Osteoblast (primary cell): ENCODE measurements around the gene PEX11B. TPM values are rescaled to one million over a fixed set of nuclear protein-coding genes. Genes with fewer than 3 reads are reported as not detected.
"Not testable (repeated sequence)": the region's sequence is repeated elsewhere in the genome, so short reads cannot be mapped to it uniquely, and the experiment has no call there.

Experiments
- DNase-seq: peaks from one replicate; pipeline ENCODE4 v3.0.0; 2011; ENCODE audit warnings: low spot score, mixed read lengths; ENCODE audit not compliant: insufficient read length; ENCODE audit errors: missing footprints
- H2AFZ ChIP-seq: 2 replicates; pipeline ENCODE4 v1.6.0; 2011; ENCODE audit warnings: mild to moderate bottlenecking, low read length
- H3K27ac ChIP-seq: 2 replicates; pipeline ENCODE4 v1.5.1; 2011; ENCODE audit warnings: mild to moderate bottlenecking, low read depth, low read length, moderate library complexity
- H3K27me3 ChIP-seq: 2 replicates; pipeline ENCODE4 v1.6.0; 2012; ENCODE audit warnings: mild to moderate bottlenecking, control low read depth, inconsistent platforms, low read length, moderate library complexity; ENCODE audit not compliant: insufficient read depth
- H3K36me3 ChIP-seq: 2 replicates; pipeline ENCODE4 v1.5.1; 2011; ENCODE audit warnings: mild to moderate bottlenecking, low read length, control low read depth, moderate library complexity; ENCODE audit not compliant: insufficient read depth
- H3K4me1 ChIP-seq: 2 replicates; pipeline ENCODE4 v1.5.1; 2011; ENCODE audit warnings: mild to moderate bottlenecking, low read length, control low read depth, moderate library complexity; ENCODE audit not compliant: insufficient read depth
- H3K4me2 ChIP-seq: 2 replicates; pipeline ENCODE4 v1.6.0; 2011; ENCODE audit warnings: mild to moderate bottlenecking, low read length; ENCODE audit not compliant: insufficient read depth
- H3K4me3 ChIP-seq: fragments of 200-600 bp; sonication (generic); 3 replicates; pipeline ENCODE4 v1.5.1; 2012; ENCODE audit warnings: mild to moderate bottlenecking, low read length, inconsistent platforms; ENCODE audit not compliant: insufficient read depth
- H3K79me2 ChIP-seq: 2 replicates; pipeline ENCODE4 v1.6.0; 2012; ENCODE audit warnings: mild to moderate bottlenecking, low read length, control low read depth, inconsistent platforms; ENCODE audit not compliant: insufficient read depth
- H3K9me3 ChIP-seq: 2 replicates; pipeline ENCODE4 v1.5.1; 2011; ENCODE audit warnings: low read depth, low read length, control low read depth
- H4K20me1 ChIP-seq: 2 replicates; pipeline ENCODE4 v1.6.0; 2012; ENCODE audit warnings: mild to moderate bottlenecking, low read length, control low read depth; ENCODE audit not compliant: insufficient read depth
- CTCF ChIP-seq: IDR thresholded peaks from 2 replicates; pipeline ENCODE4 v1.5.1; 2011; ENCODE audit warnings: mild to moderate bottlenecking, low read depth, low read length, moderate library complexity; ENCODE audit errors: extremely low read depth
- total RNA-seq: library from RNA; depleted of rRNA; stranded (reverse); fragments of >200 nt; gene quantifications from 2 replicates; pipeline ENCODE4 v1.2.3, GENCODE V29; 2012

The PEX11B gene
- total RNA-seq, 1 donor = 20.3 TPM

- TF ChIP-seq CTCF = no peak
- peaks cover 4% of the 10 kb centered on the region for H3K4me1 ChIP-seq
- no peak overlapping the region for H3K4me3 ChIP-seq
- H3K27me3 ChIP-seq = no peaks in the 10 kb centered on the region
- no peaks in the 10 kb centered on the region for H3K79me2 ChIP-seq
- H3K9me3 ChIP-seq = no peaks in the 10 kb centered on the region
- H4K20me1 ChIP-seq = no peaks in the 10 kb centered on the region
- H3K4me2 ChIP-seq = no peak overlapping the region
- no peak overlapping the region for H2AFZ ChIP-seq
- peaks cover 38% of the 10 kb centered on the region for H3K36me3 ChIP-seq
- DNase-seq = peak; percentile 34
- peak overlapping the region; percentile 26 for H3K27ac ChIP-seq
Observed at GRCh38 chr1:145936247-145936646, 17.7 kb upstream of the PEX11B start.

DNA sequence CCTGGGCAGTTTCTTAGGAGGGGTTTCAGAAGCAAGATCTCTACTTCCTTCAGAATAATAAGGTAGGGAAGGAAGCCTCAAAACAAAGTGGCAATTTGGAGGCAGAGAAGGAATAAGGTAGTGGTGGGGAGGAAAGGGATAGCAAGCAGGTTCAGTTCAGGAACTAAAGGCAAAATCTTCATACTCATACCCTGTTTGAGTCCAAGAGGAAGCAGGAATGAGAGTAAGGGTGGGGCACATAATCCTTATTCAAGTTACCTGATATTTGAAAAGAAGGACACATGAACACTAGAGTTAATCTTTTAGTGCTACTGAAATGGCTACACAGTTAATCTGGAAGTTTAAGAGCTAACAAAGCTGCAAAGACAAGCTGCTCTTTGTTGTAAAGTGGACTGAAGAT is 17.2 kb upstream of the PEX11B start:
- no peak for DNase-seq
- Histone ChIP-seq H3K4me2 (no peak overlapping the region), H3K9me3 (no peaks in the 10 kb centered on the region), H3K4me3 (no peak overlapping the region), H3K79me2 (no peaks in the 10 kb centered on the region), H3K36me3 (peaks cover 35% of the 10 kb centered on the region), H3K4me1 (peaks cover 4% of the 10 kb centered on the region), H2AFZ (no peak overlapping the region), H4K20me1 (no peaks in the 10 kb centered on the region), H3K27me3 (no peaks in the 10 kb centered on the region), H3K27ac (no peak overlapping the region)
- TF ChIP-seq CTCF = no peak

DNA sequence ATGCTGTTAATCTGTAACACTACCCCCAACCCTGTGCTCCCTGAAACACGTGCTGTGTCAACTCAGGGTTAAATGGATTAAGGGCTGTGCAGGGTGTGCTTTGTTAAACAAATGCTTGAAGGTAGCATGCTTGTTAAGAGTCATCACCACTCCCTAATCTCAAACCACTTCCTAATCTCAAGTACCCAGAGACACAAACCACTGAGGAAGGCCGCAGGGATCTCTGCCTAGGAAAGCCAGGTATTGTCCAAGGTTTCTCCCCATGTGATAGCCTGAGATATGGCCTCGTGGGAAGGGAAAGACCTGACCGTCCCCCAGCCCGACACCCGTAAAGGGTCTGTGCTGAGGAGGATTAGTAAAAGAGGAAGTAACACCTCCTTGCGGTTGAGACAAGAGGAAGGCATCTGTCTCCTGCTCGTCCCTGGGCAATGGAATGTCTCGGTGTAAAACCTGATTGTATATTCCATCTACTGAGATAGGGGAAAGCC is 14.0 kb upstream of the PEX11B start:
- H3K79me2 ChIP-seq, H3K4me3 ChIP-seq, H3K4me1 ChIP-seq, H3K27ac ChIP-seq, H3K27me3 ChIP-seq, H3K9me3 ChIP-seq, H4K20me1 ChIP-seq, H3K4me2 ChIP-seq, H2AFZ ChIP-seq, DNase-seq: not testable (repeated sequence)
- H3K36me3 ChIP-seq = peaks cover 29% of the 10 kb centered on the region

DNA sequence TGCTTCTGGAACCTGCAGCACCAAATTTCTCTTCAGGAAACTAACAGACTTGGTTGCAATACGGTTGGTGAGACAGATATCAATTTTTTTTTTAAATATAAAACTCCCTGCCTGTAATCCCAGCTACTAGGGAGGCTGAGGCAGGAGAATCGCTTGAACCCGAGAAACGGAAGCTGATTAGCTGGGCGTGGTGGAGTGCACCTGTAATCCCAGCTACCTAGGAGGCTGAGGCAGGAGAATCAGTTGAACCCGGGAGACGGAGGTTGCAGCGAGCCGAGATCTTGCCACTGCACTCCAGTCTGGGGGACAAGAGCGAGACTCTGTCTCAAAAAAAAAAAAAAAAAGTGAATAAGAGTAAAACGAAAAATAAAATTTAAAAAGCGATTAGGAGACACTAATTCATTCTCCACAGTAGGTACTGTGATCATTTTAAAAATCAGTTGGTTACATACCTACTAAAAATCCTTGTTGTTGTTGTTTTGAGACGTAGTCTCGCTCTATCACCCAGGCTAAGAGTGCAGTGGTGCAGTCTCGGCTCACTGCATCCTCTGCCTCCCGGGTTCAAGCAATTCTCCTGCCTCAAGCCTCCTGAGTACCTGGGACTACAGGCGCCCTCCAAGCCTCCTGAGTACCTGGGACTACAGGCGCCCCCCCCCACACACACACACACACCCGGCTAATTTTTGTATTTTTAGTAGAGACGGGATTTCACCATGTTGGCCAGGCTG is 9.6 kb upstream of the PEX11B start:
- peak overlapping the region; percentile 99 for H3K27ac ChIP-seq
- no peaks in the 10 kb centered on the region for H3K27me3 ChIP-seq
- no peaks in the 10 kb centered on the region for H3K9me3 ChIP-seq
- H3K4me2 ChIP-seq = peak overlapping the region; percentile 92
- DNase-seq = no peak
- H3K79me2 ChIP-seq = peaks cover 17% of the 10 kb centered on the region
- H2AFZ ChIP-seq = peak overlapping the region; percentile 78
- peaks cover 18% of the 10 kb centered on the region for H3K36me3 ChIP-seq
- H3K4me3 ChIP-seq = peak overlapping the region; percentile 83
- no peaks in the 10 kb centered on the region for H4K20me1 ChIP-seq
- peaks cover 8% of the 10 kb centered on the region for H3K4me1 ChIP-seq
- no peak for TF ChIP-seq CTCF
